Activated CD8-positive, alpha-beta memory T cell treated with anti-CD3 and anti-CD28 coated beads, Interleukin-2, amount 50 U/mL, for 1 hour (primary cell): ENCODE data around the gene KLKB1.
"Not testable (repeated sequence)": the region's sequence is repeated elsewhere in the genome, so short reads cannot be mapped to it uniquely, and the experiment has no call there.

Experiments used
- DNase-seq: peaks from one replicate; pipeline ENCODE4 v3.0.0-alpha.2; 2020; ENCODE audit errors: extremely low read depth

KLKB1 gene

GRCh38 chr4:186265250-186265649 lies 37.9 kb downstream of the KLKB1 start:
- DNase-seq: not testable (repeated sequence)

- DNase-seq: no peak
Observed at GRCh38 chr4:186265683-186266652, 38.7 kb downstream of the KLKB1 start, which contains the start of gene F11. F11 (plus strand) TSS chr4:186266189; CDS start chr4:186267137, 948 bp downstream.

- DNase-seq: no peak
Observed at GRCh38 chr4:186266729-186267456, 39.6 kb downstream of the KLKB1 start.

DNA sequence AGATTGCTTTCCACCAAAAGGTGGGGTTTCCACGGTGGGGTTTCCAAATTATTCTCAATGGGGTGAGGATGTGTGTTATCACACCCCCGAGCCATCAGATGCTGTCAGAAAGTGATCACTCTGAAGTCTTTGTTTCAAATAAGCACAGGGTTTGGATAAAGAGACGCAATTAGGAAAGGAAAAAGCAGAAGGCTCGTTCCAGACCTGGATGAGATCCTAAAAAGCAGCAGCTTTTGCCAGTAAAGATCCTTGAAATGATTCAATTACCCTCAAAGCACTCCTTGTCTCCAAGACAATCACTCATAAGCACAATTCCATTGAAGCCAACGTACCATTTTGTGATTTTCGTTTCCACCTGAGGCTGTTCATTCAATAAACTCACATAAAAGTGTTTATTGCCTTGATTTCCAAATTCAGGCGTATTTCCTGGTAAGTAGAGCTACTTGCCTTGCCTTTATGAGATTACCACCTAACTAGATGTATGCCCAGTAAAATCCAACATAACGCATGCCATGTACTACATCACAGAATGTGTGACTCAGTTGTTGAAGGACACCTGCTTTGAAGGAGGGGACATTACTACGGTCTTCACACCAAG lies 43.9 kb downstream of the KLKB1 start:
- DNase-seq: no peak

- no peak for DNase-seq
Observed at GRCh38 chr4:186272699-186273391, 45.5 kb downstream of the KLKB1 start.

DNA sequence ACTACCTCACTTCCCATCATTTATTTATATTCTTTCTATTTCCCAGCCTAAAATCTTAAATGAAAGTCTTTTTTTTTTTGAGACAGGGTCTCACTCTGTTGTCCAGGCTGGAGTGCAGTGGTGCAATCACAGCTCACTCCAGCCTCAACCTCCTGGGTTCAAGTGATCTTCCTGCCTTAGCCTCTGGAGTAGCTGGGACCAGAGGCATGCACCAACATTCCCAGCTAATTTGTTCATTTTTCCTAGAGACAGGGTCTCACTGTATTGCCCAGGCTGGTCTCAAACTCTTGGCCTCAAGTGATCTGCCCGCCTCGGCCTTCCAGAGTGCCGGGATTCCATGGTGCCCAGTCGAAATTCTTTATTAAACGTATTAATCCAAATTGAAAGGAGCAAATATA lies 46.1 kb downstream of the KLKB1 start:
- not testable (repeated sequence) for DNase-seq

- DNase-seq: no peak
Observed at GRCh38 chr4:186283311-186283710, 56.0 kb downstream of the KLKB1 start.

GRCh38 chr4:186285147-186285546 lies 57.8 kb downstream of the KLKB1 start:
- DNase-seq: no peak

GRCh38 chr4:186286581-186286980 lies 59.3 kb downstream of the KLKB1 start:
- no peak for DNase-seq

GRCh38 chr4:186291256-186291890 lies 64.1 kb downstream of the KLKB1 start:
- DNase-seq: no peak

GRCh38 chr4:186294160-186294559 lies 66.9 kb downstream of the KLKB1 start:
- no peak for DNase-seq

DNA sequence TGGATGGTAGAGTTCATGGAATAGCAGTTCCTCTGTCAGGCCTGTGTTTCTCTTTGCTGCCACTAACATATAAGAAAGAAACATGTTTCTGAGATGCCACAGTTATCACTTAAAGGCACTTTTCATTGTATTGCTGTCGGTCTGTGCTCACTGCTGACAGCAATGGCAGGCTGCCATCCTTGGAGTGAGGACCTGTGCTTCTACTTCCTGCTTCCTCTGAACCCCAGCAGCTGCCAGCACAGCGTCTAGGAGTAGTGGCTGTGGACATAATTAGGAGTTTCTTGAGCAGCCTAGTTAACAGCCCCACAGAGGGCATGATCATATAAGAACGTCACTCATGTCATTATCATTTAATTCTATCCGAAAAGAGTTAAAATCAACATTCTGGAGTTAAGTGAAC lies 69.2 kb downstream of the KLKB1 start:
- no peak for DNase-seq

DNA sequence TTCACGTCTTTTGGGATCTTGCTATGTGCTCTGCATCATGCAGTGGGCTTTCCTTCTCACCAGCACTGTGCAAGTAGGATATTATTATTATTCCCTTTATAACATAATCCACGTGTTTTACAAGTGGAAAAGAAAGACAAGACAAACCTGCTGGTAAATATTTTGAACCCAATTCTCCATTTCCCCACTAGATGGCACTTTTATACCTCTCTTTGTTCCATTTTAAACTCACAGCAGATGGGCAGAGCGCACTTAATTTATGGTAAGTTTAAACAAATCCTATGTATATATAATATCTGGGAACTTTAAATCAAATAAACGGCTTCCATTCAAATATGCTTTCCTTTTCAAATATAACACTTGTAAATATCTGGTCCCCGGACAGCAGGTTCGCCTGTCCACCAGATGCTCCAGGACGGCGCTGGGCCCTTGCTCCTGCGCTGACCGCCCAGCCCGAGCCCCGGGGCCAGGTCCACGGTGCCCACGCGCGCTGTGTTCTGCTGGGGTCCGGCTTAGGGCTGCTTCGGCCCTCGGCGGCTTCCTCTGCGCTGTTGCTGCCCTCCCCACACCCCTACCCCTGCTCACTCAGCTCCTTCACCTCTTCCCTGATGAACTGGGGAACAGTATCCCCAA lies 69.8 kb downstream of the KLKB1 start:
- no peak for DNase-seq

DNA sequence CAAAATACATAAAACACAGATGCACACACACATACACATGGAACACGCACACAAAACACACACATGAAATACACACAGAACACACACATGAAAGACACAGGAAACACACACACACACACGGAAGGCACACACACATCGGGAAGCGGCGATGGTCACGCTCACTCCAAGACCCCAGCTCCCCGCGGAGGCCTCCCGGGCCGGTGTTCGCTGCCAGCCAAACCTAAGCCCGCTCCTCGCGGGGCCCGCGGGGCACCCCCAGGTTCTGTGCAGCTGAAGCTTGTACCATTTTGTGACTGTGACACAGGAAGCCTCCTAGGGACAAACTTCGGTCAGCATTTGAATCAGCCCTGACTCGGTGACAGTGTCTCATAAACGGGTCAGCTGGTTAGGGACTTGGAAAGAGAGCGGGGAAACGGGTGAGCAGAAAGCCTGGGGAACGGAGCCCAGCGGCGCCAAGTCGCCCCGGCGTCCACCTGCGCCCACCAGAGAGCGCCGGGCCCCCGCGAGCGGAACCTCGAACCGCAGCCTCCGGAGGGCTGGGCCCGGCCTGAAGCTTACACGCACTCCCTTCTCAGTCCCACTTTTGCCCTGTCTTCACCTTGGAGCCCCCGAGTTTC lies 70.8 kb downstream of the KLKB1 start:
- DNase-seq: no peak

- no peak for DNase-seq
Observed at GRCh38 chr4:186299291-186299690, 72.0 kb downstream of the KLKB1 start.

- no peak for DNase-seq
Observed at GRCh38 chr4:186300659-186301390, 73.5 kb downstream of the KLKB1 start.

DNA sequence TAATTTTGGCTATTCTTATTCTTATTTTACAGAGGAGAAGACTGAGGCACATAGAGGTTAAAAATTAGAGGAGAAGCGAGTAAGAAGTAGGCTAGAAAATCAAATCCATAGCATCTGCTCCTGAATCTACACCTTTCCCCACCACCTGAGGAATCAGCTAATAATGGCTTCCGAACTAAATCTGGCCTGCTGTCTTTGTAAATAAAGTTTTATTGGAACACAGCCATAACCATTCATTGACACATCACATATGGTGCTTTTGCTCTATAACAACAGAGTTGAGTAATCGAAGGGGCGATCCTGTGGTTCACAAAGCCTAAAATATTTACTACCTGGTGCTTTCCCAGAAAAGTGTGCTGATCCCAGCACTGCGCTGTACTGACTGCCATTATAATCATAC lies 76.9 kb downstream of the KLKB1 start:
- no peak for DNase-seq

GRCh38 chr4:186304866-186305505 lies 77.7 kb downstream of the KLKB1 start:
- no peak for DNase-seq

GRCh38 chr4:186307497-186307896 lies 80.2 kb downstream of the KLKB1 start:
- DNase-seq: no peak
